ENCODE results near the gene XDH.
A peak's percentile ranks its signal among the peaks of the same experiment; 100 is the strongest.

DNA sequence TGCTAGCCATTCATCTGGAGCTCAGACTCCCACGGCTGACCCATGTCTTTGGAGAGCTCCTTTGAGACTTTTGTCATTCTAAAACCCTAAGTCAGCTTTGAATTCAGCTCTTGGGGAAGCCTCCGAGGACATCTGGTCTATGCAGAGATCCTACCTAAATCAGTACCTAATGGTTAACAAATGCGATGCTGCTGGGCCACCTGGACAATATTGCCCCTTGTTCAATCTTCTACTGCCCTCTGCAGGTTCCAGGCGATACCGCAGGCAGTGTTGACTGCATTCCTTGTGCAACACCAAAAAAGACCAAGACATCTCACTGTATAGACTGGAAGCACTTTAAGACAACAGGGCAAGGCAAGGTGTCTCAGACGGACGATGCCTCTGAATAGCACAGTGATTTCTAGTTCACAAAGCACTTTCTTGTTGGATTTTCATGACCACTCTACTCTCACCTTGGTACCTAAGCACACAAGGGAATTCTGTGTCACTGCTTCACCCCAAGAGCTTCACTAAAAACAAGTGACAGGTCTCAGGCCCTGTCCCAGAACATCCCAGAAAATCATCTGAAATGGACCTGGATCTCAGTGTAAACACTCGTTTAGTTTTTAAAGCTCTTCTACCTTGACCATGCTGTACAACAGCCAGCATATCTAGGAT is 80.9 kb downstream of the XDH start:
- TF ChIP-seq, protein P1, sequence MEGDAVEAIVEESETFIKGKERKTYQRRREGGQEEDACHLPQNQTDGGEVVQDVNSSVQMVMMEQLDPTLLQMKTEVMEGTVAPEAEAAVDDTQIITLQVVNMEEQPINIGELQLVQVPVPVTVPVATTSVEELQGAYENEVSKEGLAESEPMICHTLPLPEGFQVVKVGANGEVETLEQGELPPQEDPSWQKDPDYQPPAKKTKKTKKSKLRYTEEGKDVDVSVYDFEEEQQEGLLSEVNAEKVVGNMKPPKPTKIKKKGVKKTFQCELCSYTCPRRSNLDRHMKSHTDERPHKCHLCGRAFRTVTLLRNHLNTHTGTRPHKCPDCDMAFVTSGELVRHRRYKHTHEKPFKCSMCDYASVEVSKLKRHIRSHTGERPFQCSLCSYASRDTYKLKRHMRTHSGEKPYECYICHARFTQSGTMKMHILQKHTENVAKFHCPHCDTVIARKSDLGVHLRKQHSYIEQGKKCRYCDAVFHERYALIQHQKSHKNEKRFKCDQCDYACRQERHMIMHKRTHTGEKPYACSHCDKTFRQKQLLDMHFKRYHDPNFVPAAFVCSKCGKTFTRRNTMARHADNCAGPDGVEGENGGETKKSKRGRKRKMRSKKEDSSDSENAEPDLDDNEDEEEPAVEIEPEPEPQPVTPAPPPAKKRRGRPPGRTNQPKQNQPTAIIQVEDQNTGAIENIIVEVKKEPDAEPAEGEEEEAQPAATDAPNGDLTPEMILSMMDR (conservative IDR thresholded peaks at IDR 0.05 in 1 of 2, IDR thresholded peaks at IDR 0.05 in 1 of 2; ENCODE audit: low read depth in 1 of 2, low read length in 2 of 2), result peak; percentile 99
- TF ChIP-seq EZH2 (IDR thresholded peaks at IDR 0.05; ENCODE audit: low read length, missing control alignments), result no peak
